Suprapubic skin (tissue), 4 donors: ENCODE measurements around the gene RPA1.

Experiments used
- POLR2A ChIP-seq, 2 donors: fragments of 450-650 bp; IDR thresholded peaks; one replicate each; pipeline ENCODE4 v1.6.1; 2017; ENCODE audit warnings: antibody characterized with exemption in 2 of 2, mild to moderate bottlenecking in 2 of 2, moderate library complexity in 2 of 2
- POLR2AphosphoS5 ChIP-seq, 3 donors: sonication (generic); formaldehyde crosslinking; IDR thresholded peaks; one replicate each; pipeline ENCODE4 v1.6.1; 2017; ENCODE audit warnings: antibody characterized with exemption in 3 of 3

- TF ChIP-seq POLR2A (IDR thresholded peaks at IDR 0.05) (no peak), POLR2AphosphoS5 (IDR thresholded peaks at IDR 0.05) (no peak)
Observed at GRCh38 chr17:1800240-1800639, 29.6 kb upstream of the RPA1 start.
